ENCODE results near the gene FBXO46. TPM values are rescaled to one million over a fixed set of nuclear protein-coding genes. Genes with fewer than 3 reads are reported as not detected.

Gene FBXO46
- total RNA-seq, 2 donors from 2014 or later = 9.9 to 15.0 TPM

GRCh38 chr19:45660636-45661035 is 70.1 kb downstream of the FBXO46 start:
- H3K36me3 ChIP-seq = no peaks in the 10 kb centered on the region
- H3K27me3 ChIP-seq (replicated peaks; ENCODE audit: insufficient read depth) = no peaks in the 10 kb centered on the region
- no peak overlapping the region for H3K4me3 ChIP-seq
- TF ChIP-seq, protein P1, sequence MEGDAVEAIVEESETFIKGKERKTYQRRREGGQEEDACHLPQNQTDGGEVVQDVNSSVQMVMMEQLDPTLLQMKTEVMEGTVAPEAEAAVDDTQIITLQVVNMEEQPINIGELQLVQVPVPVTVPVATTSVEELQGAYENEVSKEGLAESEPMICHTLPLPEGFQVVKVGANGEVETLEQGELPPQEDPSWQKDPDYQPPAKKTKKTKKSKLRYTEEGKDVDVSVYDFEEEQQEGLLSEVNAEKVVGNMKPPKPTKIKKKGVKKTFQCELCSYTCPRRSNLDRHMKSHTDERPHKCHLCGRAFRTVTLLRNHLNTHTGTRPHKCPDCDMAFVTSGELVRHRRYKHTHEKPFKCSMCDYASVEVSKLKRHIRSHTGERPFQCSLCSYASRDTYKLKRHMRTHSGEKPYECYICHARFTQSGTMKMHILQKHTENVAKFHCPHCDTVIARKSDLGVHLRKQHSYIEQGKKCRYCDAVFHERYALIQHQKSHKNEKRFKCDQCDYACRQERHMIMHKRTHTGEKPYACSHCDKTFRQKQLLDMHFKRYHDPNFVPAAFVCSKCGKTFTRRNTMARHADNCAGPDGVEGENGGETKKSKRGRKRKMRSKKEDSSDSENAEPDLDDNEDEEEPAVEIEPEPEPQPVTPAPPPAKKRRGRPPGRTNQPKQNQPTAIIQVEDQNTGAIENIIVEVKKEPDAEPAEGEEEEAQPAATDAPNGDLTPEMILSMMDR (IDR thresholded peaks at IDR 0.05) = no peak
- DNase-seq (ENCODE audit: low spot score) = no peak
- H3K27ac ChIP-seq = no peak overlapping the region
- no peaks in the 10 kb centered on the region for H3K4me1 ChIP-seq (ENCODE audit: control insufficient read depth in 1 of 2, low read depth in 2 of 2)
- ATAC-seq (ENCODE audit: insufficient number of reproducible peaks, low FRiP score, low read depth) = no peak
- H3K9me3 ChIP-seq = no peaks in the 10 kb centered on the region

Other genes starting within 250 kb of the FBXO46 start
- gene RTN2, start 233.8 kb downstream of the FBXO46 start, total RNA-seq = 10 to 100 TPM; 16.0 to 22.6 TPM
- 1 to 10 TPM; 3.5 to 6.6 TPM for gene PPM1N, start 232.5 kb downstream of the FBXO46 start, total RNA-seq
- gene VASP, start 223.4 kb downstream of the FBXO46 start, total RNA-seq = 100 to 1,000 TPM; 208 to 287 TPM
- 10 to 100 TPM in 1 of 2 donors, 1 to 10 TPM in 1; 8.4 to 13.1 TPM for gene OPA3, start 146.1 kb downstream of the FBXO46 start, total RNA-seq
- gene GPR4, start 128.7 kb downstream of the FBXO46 start, total RNA-seq = 1 to 10 TPM; 5.1 to 6.6 TPM
- gene EML2, start 91.5 kb downstream of the FBXO46 start, total RNA-seq = 10 to 100 TPM; 21.7 to 34.8 TPM
- under 1 TPM in 1 of 2 donors, not detected in 1; 0.14 TPM for gene GIPR, start 62.7 kb downstream of the FBXO46 start, total RNA-seq
- 10 to 100 TPM; 65.7 to 70.1 TPM for gene SNRPD2, start 38.9 kb downstream of the FBXO46 start, total RNA-seq
- 1 to 10 TPM; 4.6 to 8.8 TPM for gene QPCTL, start 38.2 kb downstream of the FBXO46 start, total RNA-seq
- not detected for gene MEIOSIN, start 2.5 kb upstream of the FBXO46 start, total RNA-seq
- 10 to 100 TPM; 15.0 to 29.9 TPM for gene SIX5, start 38.4 kb upstream of the FBXO46 start, total RNA-seq
- 100 to 1,000 TPM; 212 to 227 TPM for gene DMPK, start 51.6 kb upstream of the FBXO46 start, total RNA-seq
- gene DMWD, start 61.9 kb upstream of the FBXO46 start, total RNA-seq = 10 to 100 TPM; 79.1 to 91.1 TPM
- gene RSPH6A, start 84.4 kb upstream of the FBXO46 start, total RNA-seq = not detected
- gene SYMPK, start 132.3 kb upstream of the FBXO46 start, total RNA-seq = 10 to 100 TPM; 48.8 to 84.7 TPM
- gene FOXA3, start 133.4 kb upstream of the FBXO46 start, total RNA-seq = not detected
- 10 to 100 TPM; 25.0 to 25.5 TPM for gene IRF2BP1, start 155.2 kb upstream of the FBXO46 start, total RNA-seq
- gene MYPOP, start 171.7 kb upstream of the FBXO46 start, total RNA-seq = 1 to 10 TPM; 6.1 to 8.8 TPM
- gene NANOS2, start 183.9 kb upstream of the FBXO46 start, total RNA-seq = not detected
- gene NOVA2, start 243.0 kb upstream of the FBXO46 start, total RNA-seq = 1 to 10 TPM; 2.6 to 6.4 TPM